GM21723 (cell line): Measurements from ENCODE around the gene STK32A.

ENCODE experiments used
- ATAC-seq: cut with Tn5 transposase; IDR thresholded peaks from one replicate; pipeline ENCODE4 v1.9.1; 2021; ENCODE audit warnings: mild to moderate bottlenecking, moderate library complexity; ENCODE audit not compliant: unreplicated experiment

Gene STK32A

GRCh38 chr5:147248561-147248960 lies 13.7 kb downstream of the STK32A start:
- ATAC-seq = no peak

GRCh38 chr5:147259837-147260236 lies 25.0 kb downstream of the STK32A start:
- ATAC-seq = no peak

- no peak for ATAC-seq
These were observed 32.4 kb downstream of the STK32A start for GRCh38 chr5:147267082-147267832.

GRCh38 chr5:147276497-147276896 lies 41.7 kb downstream of the STK32A start:
- ATAC-seq = no peak

GRCh38 chr5:147286296-147286695 lies 51.5 kb downstream of the STK32A start:
- ATAC-seq = no peak

GRCh38 chr5:147287110-147287509 lies 52.3 kb downstream of the STK32A start:
- ATAC-seq = no peak

- ATAC-seq = no peak
These were observed 55.4 kb downstream of the STK32A start for GRCh38 chr5:147290261-147290660.

- no peak for ATAC-seq
These were observed 68.4 kb downstream of the STK32A start for GRCh38 chr5:147303251-147303650.

- no peak for ATAC-seq
These were observed 69.2 kb downstream of the STK32A start for GRCh38 chr5:147303976-147304375.

- no peak for ATAC-seq
These were observed 70.3 kb downstream of the STK32A start for GRCh38 chr5:147305147-147305546.

GRCh38 chr5:147306351-147306750 lies 71.5 kb downstream of the STK32A start:
- no peak for ATAC-seq

GRCh38 chr5:147307170-147307569 lies 72.3 kb downstream of the STK32A start:
- no peak for ATAC-seq

GRCh38 chr5:147309621-147310020 lies 74.8 kb downstream of the STK32A start:
- no peak for ATAC-seq

GRCh38 chr5:147310059-147310704 lies 75.4 kb downstream of the STK32A start:
- no peak for ATAC-seq

- no peak for ATAC-seq
These were observed 83.3 kb downstream of the STK32A start for GRCh38 chr5:147317978-147318684.

- ATAC-seq = no peak
These were observed 86.7 kb downstream of the STK32A start for GRCh38 chr5:147321569-147321968.

GRCh38 chr5:147327421-147327820 lies 92.6 kb downstream of the STK32A start:
- ATAC-seq = no peak

GRCh38 chr5:147327905-147328304 lies 93.1 kb downstream of the STK32A start:
- no peak for ATAC-seq

- ATAC-seq = no peak
These were observed 97.8 kb downstream of the STK32A start for GRCh38 chr5:147332658-147333057.

GRCh38 chr5:147336876-147337275 lies 102.0 kb downstream of the STK32A start:
- no peak for ATAC-seq

GRCh38 chr5:147339313-147339712 lies 104.5 kb downstream of the STK32A start:
- ATAC-seq = no peak

GRCh38 chr5:147340941-147341340 lies 106.1 kb downstream of the STK32A start:
- ATAC-seq = no peak
